ENCODE measurements around the gene STAU1.

DNA sequence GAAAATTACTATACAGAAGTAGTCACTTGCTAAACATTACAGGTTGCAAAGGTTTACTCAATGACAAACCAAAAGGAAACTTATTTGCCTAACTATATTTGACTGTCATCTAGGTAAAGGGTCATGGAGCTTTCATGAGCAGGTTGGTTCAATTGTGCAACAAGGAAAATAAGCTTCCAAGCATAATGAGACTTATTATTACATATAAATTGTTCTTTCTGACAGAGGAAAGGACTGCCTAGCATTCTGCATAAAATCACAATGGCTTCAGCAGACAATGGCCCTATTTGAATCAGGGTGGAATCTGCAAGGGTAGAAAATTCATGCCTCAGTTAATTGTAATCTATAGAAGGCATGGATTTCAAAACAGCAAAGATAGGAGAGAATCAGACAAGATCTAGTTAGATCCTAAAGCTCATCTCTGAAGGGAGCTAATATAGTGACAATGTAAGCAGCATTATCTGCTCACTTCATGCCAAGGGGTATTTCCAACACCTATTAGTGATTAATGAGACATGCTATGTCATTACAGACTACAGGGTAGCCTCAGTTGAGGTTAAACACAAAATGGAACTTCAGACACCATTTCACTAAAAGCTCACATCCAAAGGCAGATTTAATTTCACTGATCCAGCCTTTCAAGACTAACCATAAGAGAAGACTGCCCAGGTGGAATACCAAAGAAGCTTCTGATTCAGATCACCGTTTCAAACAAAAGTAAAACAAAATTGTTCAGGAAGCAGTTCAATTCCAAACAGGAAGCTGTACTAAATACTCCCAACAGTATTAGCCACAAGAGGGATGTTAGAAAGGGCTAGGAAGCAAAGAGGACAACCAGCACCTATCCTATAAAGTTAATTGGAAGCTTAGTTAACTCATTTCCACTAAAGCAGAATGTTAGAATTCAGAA lies 8.5 kb downstream of the STAU1 start:
- TF ChIP-seq POLR2A (IDR thresholded peaks at IDR 0.05) (no peak), EP300 (IDR thresholded peaks at IDR 0.05) (no peak)
- TF ChIP-seq, protein P1, sequence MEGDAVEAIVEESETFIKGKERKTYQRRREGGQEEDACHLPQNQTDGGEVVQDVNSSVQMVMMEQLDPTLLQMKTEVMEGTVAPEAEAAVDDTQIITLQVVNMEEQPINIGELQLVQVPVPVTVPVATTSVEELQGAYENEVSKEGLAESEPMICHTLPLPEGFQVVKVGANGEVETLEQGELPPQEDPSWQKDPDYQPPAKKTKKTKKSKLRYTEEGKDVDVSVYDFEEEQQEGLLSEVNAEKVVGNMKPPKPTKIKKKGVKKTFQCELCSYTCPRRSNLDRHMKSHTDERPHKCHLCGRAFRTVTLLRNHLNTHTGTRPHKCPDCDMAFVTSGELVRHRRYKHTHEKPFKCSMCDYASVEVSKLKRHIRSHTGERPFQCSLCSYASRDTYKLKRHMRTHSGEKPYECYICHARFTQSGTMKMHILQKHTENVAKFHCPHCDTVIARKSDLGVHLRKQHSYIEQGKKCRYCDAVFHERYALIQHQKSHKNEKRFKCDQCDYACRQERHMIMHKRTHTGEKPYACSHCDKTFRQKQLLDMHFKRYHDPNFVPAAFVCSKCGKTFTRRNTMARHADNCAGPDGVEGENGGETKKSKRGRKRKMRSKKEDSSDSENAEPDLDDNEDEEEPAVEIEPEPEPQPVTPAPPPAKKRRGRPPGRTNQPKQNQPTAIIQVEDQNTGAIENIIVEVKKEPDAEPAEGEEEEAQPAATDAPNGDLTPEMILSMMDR (IDR thresholded peaks at IDR 0.05): no peak
